T-helper 2 cell treated with Interferon-gamma antibody and Interleukin-4, amounts not matched to agents 5 μg/mL and 100 μg/mL, for 36 hours (primary cell): ENCODE results near the gene TNFAIP8L1.

Experiments
- DNase-seq: peaks from one replicate; pipeline ENCODE4 v3.0.0; 2021; ENCODE audit warnings: low spot score
- H3K27ac Mint-ChIP-seq: one replicate; pipeline ENCODE4 v1.8.0; 2021; ENCODE audit warnings: mild to moderate bottlenecking, mixed read lengths
- H3K27me3 Mint-ChIP-seq: one replicate; pipeline ENCODE4 v1.8.0; 2021; ENCODE audit warnings: low read depth, mixed read lengths
- H3K36me3 Mint-ChIP-seq: one replicate; pipeline ENCODE4 v1.8.0; 2021; ENCODE audit warnings: low read depth, mixed read lengths
- H3K4me1 Mint-ChIP-seq: one replicate; pipeline ENCODE4 v1.8.0; 2021; ENCODE audit warnings: low read depth, mixed read lengths
- H3K4me3 Mint-ChIP-seq: one replicate; pipeline ENCODE4 v1.8.0; 2022; ENCODE audit warnings: mild to moderate bottlenecking, moderate library complexity, mixed read lengths
- H3K9me3 Mint-ChIP-seq: one replicate; pipeline ENCODE4 v1.8.0; 2021; ENCODE audit warnings: mixed read lengths

The TNFAIP8L1 gene

GRCh38 chr19:4688587-4688986, 49.3 kb downstream of the TNFAIP8L1 start:
- H3K9me3 Mint-ChIP-seq = no peaks in the 10 kb centered on the region
- H3K4me3 Mint-ChIP-seq = no peak overlapping the region
- no peaks in the 10 kb centered on the region for H3K27me3 Mint-ChIP-seq

GRCh38 chr19:4689403-4689802, 50.1 kb downstream of the TNFAIP8L1 start:
- Mint-ChIP-seq H3K27me3 (no peaks in the 10 kb centered on the region), H3K4me1 (no peaks in the 10 kb centered on the region), H3K9me3 (no peaks in the 10 kb centered on the region), H3K27ac (no peak overlapping the region), H3K4me3 (no peak overlapping the region), H3K36me3 (peaks cover 19% of the 10 kb centered on the region)
- DNase-seq = no peak

More at GRCh38 chr19:4688587-4688986, 49.3 kb downstream of the TNFAIP8L1 start:
- Mint-ChIP-seq H3K36me3 (peaks cover 14% of the 10 kb centered on the region), H3K4me1 (no peaks in the 10 kb centered on the region), H3K27ac (no peak overlapping the region)
- no peak for DNase-seq

- Mint-ChIP-seq H3K4me1 (no peaks in the 10 kb centered on the region), H3K27me3 (no peaks in the 10 kb centered on the region), H3K36me3 (peaks cover 25% of the 10 kb centered on the region), H3K4me3 (no peak overlapping the region), H3K27ac (no peak overlapping the region), H3K9me3 (no peaks in the 10 kb centered on the region)
- no peak for DNase-seq
Measured at GRCh38 chr19:4690361-4690760, 51.0 kb downstream of the TNFAIP8L1 start.

GRCh38 chr19:4691373-4691772, 52.1 kb downstream of the TNFAIP8L1 start:
- no peak for DNase-seq
- no peak overlapping the region for H3K27ac Mint-ChIP-seq
- H3K27me3 Mint-ChIP-seq = no peaks in the 10 kb centered on the region
- peaks cover 29% of the 10 kb centered on the region for H3K36me3 Mint-ChIP-seq
- H3K9me3 Mint-ChIP-seq = no peaks in the 10 kb centered on the region
- no peaks in the 10 kb centered on the region for H3K4me1 Mint-ChIP-seq
- H3K4me3 Mint-ChIP-seq = no peak overlapping the region

- H3K36me3 Mint-ChIP-seq = peaks cover 25% of the 10 kb centered on the region
- no peak for DNase-seq
- no peaks in the 10 kb centered on the region for H3K9me3 Mint-ChIP-seq
- H3K27ac Mint-ChIP-seq = no peak overlapping the region
- H3K4me3 Mint-ChIP-seq = no peak overlapping the region
- H3K4me1 Mint-ChIP-seq = no peaks in the 10 kb centered on the region
- H3K27me3 Mint-ChIP-seq = no peaks in the 10 kb centered on the region
Measured at GRCh38 chr19:4692251-4693077, 53.1 kb downstream of the TNFAIP8L1 start.

- no peak for DNase-seq
- H3K9me3 Mint-ChIP-seq = no peaks in the 10 kb centered on the region
- H3K4me3 Mint-ChIP-seq = no peak overlapping the region
- H3K27ac Mint-ChIP-seq = no peak overlapping the region
- H3K4me1 Mint-ChIP-seq = no peaks in the 10 kb centered on the region
- H3K36me3 Mint-ChIP-seq = peaks cover 25% of the 10 kb centered on the region
- H3K27me3 Mint-ChIP-seq = no peaks in the 10 kb centered on the region
Measured at GRCh38 chr19:4693078-4693350, 53.7 kb downstream of the TNFAIP8L1 start.

GRCh38 chr19:4693471-4694121, 54.3 kb downstream of the TNFAIP8L1 start:
- Mint-ChIP-seq H3K36me3 (peaks cover 26% of the 10 kb centered on the region), H3K4me3 (no peak overlapping the region), H3K27ac (no peak overlapping the region), H3K27me3 (no peaks in the 10 kb centered on the region), H3K9me3 (no peaks in the 10 kb centered on the region), H3K4me1 (no peaks in the 10 kb centered on the region)
- no peak for DNase-seq

GRCh38 chr19:4694211-4694987, 55.1 kb downstream of the TNFAIP8L1 start:
- H3K27me3 Mint-ChIP-seq = no peaks in the 10 kb centered on the region
- no peaks in the 10 kb centered on the region for H3K4me1 Mint-ChIP-seq
- H3K4me3 Mint-ChIP-seq = no peak overlapping the region
- H3K36me3 Mint-ChIP-seq = peaks cover 26% of the 10 kb centered on the region
- H3K9me3 Mint-ChIP-seq = no peaks in the 10 kb centered on the region
- H3K27ac Mint-ChIP-seq = no peak overlapping the region
- no peak for DNase-seq

GRCh38 chr19:4695224-4695731, 56.0 kb downstream of the TNFAIP8L1 start:
- DNase-seq = no peak
- no peaks in the 10 kb centered on the region for H3K4me1 Mint-ChIP-seq
- no peak overlapping the region for H3K27ac Mint-ChIP-seq
- no peak overlapping the region for H3K4me3 Mint-ChIP-seq
- H3K36me3 Mint-ChIP-seq = peaks cover 26% of the 10 kb centered on the region
- H3K27me3 Mint-ChIP-seq = no peaks in the 10 kb centered on the region
- no peaks in the 10 kb centered on the region for H3K9me3 Mint-ChIP-seq

GRCh38 chr19:4697304-4697703, 58.0 kb downstream of the TNFAIP8L1 start:
- peaks cover 25% of the 10 kb centered on the region for H3K36me3 Mint-ChIP-seq
- no peak for DNase-seq
- H3K4me3 Mint-ChIP-seq = no peak overlapping the region
- no peaks in the 10 kb centered on the region for H3K9me3 Mint-ChIP-seq
- H3K27me3 Mint-ChIP-seq = no peaks in the 10 kb centered on the region
- H3K27ac Mint-ChIP-seq = no peak overlapping the region
- no peaks in the 10 kb centered on the region for H3K4me1 Mint-ChIP-seq

- Mint-ChIP-seq H3K36me3 (peaks cover 18% of the 10 kb centered on the region), H3K27me3 (no peaks in the 10 kb centered on the region), H3K27ac (no peak overlapping the region), H3K9me3 (no peaks in the 10 kb centered on the region), H3K4me1 (no peaks in the 10 kb centered on the region), H3K4me3 (no peak overlapping the region)
- DNase-seq = no peak
Measured at GRCh38 chr19:4699826-4700692, 60.7 kb downstream of the TNFAIP8L1 start.

- Mint-ChIP-seq H3K9me3 (no peaks in the 10 kb centered on the region), H3K4me3 (no peak overlapping the region), H3K27me3 (no peaks in the 10 kb centered on the region), H3K36me3 (peaks cover 14% of the 10 kb centered on the region), H3K4me1 (no peaks in the 10 kb centered on the region), H3K27ac (no peak overlapping the region)
- DNase-seq = no peak
Measured at GRCh38 chr19:4700693-4700970, 61.3 kb downstream of the TNFAIP8L1 start.

- Mint-ChIP-seq H3K27me3 (no peaks in the 10 kb centered on the region), H3K27ac (no peak overlapping the region), H3K4me3 (no peak overlapping the region), H3K9me3 (no peaks in the 10 kb centered on the region), H3K36me3 (peaks cover 11% of the 10 kb centered on the region), H3K4me1 (no peaks in the 10 kb centered on the region)
- DNase-seq = no peak
Measured at GRCh38 chr19:4701557-4701956, 62.2 kb downstream of the TNFAIP8L1 start.
